ENCODE results near the gene KRTAP10-2.

The KRTAP10-2 gene

DNA sequence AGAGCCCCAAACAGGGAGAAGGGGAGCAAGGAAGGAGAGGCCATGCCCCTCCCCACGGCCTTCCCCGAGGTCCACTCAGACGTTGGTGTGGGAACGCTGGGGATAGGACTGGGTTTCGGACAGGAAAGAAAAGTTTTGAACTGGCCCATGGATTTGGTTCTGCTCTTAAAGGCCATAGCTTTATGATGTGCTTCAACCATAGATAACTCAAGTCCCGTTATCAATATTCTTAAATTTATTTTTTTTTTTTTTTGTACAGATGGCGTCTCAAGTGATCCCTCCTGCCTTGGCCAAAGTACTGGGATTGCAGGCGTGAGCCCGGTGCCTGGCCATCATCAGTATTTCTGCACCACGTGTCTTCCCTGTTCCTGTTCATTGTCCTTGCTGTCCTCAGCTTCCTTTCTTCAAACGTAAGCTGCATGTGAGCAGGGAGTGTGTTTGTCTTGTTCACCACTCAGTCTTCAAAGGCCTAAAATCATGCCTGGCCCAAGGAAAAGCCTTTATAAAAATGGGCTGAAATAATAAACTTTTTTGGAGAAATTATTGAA, 10.5 kb downstream of the KRTAP10-2 start:
- no peak for DNase-seq (ENCODE audit: low read depth in 2 of 3, low spot score in 1 of 3)

DNA sequence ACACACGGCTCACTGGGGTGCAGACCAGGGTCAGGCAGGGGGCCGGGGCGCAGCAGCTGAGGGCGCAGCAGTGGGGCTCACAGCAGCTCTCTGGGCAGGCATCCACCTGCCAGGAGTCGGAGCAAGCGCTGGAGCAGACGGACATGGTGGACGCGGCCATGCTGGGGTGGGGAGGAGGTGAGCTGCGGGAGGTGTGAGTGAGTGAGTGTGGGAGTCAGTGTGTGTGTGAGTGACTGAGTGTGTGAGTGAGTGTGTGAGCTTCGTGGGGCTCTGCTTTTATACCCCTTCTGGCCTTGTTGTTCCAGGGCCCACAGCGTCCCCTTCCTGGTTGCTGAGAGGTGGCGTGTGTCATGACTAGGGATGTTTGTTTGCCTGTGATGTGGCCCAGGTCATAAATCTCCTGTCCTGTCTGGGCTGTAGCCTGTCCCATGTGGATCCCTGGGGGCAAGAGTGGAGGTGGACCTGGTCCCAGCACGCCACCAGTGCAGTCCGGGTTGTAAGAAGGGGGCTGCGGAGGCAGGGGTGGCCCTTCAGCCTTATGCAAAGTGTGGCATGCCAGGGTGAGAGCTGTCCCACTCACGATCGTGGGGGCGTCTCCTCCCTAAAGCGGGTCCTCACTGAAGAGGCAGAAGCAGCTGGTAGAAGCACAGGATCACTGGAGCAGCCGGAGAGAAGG, 11.2 kb downstream of the KRTAP10-2 start, which contains the start of gene KRTAP10-1:
Gene KRTAP10-1, minus strand, starts transcription at position 205 of the 676 bp plus-strand sequence. Its CDS starts 45 bp downstream, at position 160.
- DNase-seq (ENCODE audit: low read depth in 2 of 3, low spot score in 1 of 3), result no peak

DNA sequence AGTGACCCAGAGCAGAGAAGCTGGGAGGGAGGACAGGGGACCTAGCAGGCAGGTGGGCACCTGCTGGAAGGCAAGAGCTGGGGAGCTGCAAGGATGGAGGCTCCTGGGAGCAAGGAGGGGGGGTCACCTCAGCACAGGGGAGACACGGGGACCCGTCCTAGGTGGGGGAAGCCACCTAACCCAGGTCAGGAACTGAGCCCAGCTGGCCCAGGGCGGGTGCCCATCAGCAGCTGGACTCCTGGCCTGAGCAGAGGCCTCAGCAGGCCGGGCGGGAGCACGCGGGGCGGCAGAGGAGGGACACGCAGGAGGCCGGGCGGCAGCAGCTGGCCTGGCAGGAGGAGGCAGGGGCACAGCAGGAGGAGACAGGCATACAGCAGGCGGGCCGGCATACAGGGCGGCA, 12.3 kb downstream of the KRTAP10-2 start:
- DNase-seq (ENCODE audit: low read depth in 2 of 3, low spot score in 1 of 3), result no peak

DNA sequence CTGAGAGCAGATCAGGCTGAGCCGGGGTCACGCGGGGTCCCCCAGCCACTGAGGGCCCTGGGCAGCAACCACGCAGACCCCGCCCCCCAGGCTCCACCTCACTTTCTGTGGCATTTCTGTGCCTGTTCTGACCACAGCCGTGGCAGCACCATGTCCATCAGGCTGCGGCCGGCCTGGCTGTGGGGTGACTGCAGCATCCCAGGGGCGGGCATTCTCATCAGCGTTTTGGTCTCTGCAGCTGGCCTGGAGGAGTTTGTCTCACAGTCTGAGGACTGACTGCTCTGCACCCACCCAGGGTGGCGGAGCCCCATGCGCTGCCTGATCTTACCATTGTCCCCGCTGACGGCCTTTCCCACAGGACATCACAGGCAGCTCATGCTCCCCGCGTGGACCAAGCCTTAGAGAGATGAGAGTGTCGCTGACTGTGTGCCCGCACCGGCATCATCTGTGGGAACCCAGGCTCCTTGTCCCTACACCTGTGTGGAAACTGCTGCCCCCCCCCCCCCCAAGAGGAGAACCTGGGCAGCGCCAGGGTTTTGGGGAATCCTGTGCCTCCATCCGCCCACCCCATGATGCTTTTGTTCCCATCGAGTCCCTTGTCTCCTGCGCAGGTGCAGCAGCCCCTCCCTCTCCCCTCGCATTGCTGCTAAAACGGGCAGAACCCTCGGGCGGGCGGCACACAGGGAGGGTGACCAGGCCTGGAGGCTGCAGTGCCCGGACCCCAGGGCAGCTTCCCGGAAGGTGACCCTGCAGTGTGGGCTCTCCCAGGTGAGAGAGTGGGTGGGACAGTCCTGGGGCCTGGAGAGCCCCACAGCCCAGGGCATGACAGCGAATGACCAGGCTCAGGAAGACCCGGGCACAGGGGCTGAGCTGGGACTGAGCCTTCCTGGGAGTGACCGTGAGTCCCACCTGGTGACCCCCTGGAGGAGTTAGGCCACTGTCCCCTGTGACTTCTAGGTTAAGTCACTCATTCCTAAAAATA, 13.1 kb downstream of the KRTAP10-2 start:
- DNase-seq (ENCODE audit: low read depth in 2 of 3, low spot score in 1 of 3), result no peak

DNA sequence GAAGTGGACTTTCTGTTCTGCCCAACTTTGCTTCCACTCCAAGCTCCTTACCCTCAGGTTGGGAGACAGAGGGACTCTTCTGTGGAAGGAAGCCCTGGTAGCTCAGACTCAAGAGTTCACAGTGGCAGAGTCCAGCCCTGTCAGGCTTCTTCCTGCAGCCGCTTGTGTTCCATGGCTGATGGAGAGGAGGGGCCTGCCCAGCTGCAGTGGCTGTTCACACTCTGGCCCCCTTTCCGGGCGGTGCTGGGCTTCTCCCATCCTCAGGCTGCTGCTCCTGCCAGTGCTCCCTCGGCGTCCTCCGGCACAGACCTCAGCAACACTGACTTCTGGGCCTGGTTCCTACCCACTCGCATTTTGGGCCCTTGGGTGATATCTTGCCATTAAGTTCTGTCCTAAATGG, 15.3 kb downstream of the KRTAP10-2 start:
- DNase-seq (ENCODE audit: low read depth in 2 of 3, low spot score in 1 of 3), result no peak

DNA sequence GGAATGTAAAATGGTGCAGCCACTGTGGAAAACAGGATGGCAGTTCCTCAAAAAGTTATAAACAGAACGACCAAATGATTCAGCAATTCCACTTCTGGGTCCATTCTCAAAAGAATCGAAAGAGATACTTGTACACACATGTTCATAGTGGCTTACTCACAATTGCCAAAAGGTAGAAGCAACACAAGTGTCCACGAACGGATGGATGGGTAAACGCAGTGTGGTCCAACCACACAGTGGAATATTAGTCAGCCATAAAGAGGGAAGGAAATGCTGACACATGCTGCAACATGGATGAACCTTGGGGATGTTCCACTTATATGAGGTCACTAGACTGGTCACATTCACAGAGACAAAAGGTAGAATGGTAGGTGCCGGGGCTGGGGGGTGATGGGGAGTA, 16.6 kb downstream of the KRTAP10-2 start:
- no peak for DNase-seq (ENCODE audit: low read depth in 2 of 3, low spot score in 1 of 3)

DNA sequence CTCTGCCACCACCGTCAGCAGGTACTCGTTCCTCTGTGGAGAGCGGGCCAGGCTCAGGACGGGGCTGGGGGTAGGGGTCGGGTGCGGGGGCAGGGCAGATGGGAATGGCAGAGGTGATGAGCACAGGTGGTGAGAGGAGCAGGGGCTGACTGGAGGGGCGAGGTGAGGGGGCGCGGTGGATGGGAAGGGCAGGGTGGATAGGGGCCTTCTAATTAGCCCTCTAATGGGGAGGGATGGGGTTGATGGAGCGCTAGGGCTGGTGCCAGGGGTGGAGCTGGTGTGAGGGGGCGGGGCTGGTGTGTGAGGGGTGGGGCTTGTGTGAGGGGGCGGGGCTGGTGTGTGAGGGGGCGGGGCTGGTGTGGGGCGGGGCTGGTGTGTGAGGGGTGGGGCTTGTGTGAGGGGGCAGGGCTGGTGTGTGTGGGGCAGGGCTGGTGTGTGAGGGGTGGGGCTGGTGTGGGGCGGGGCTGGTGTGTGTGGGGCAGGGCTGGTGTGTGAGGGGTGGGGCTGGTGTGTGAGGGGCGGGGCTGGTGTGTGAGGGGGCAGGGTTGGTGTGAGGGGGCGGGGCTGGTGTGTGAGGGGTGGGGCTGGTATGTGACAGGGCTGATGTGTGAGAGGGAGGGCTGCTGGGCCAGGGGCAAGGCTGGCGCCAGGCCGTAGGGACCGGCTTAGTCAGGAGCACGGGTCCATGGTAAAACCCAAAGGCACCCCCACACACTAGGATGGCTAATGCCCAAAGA, 17.2 kb downstream of the KRTAP10-2 start:
- DNase-seq (ENCODE audit: low read depth in 2 of 3, low spot score in 1 of 3), result no peak

DNA sequence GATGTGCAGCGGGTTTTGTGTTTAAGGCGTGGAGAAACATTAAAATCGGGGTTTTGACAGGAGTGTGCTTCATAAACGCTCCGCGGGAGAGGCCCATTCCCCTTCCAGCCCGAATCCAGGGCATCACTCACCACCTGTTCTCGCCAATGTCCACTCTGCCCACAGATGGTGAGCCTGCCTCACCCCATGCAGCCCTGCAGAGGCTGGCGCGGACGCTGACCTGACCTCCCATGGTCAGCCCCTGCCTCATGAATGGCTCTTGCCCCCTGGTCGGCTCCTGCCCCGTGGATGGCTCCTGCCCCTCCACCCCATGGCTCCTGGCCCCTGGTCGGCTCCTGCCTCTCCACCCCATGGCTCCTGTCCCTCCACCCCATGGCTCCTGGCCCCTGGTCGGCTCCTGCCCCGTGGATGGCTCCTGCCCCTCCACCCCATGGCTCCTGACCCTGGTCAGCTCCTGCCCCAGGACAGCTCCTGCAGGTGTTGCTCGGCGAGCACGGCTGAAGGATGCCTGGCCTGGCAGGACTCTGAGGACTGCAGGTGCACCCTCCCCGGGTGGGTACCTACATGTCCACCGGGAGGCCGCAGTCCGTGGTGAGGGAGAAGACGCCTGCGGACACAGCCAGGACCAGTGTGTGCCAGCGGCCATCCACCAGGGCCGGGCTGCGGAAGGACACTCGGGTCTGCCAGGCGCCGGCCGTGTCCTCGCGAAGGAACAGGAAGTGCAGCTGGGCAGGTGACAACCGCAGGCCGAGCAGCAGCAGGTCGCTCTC, 18.0 kb downstream of the KRTAP10-2 start:
- DNase-seq (ENCODE audit: low read depth in 2 of 3, low spot score in 1 of 3), result no peak

DNA sequence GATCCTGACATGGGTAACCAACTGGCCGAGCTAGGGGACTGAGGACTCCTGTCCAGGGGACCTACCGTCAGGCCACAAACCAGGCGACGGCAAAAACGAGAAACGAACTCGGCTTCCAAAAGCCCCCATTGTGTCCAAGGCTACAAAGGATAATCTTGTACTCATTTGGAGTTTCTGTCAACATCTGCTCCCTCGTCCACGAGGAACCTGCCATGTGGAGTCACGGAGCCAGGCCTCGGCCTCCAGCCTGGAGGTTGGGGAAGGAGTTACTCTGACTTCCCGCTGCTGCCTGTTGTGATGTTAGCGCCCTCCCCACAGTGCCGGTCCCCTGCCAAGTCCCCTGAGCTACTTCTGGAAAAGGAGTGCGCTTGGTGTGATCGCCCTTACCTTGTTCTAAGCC, 18.6 kb downstream of the KRTAP10-2 start:
- DNase-seq (ENCODE audit: low read depth in 2 of 3, low spot score in 1 of 3), result no peak

DNA sequence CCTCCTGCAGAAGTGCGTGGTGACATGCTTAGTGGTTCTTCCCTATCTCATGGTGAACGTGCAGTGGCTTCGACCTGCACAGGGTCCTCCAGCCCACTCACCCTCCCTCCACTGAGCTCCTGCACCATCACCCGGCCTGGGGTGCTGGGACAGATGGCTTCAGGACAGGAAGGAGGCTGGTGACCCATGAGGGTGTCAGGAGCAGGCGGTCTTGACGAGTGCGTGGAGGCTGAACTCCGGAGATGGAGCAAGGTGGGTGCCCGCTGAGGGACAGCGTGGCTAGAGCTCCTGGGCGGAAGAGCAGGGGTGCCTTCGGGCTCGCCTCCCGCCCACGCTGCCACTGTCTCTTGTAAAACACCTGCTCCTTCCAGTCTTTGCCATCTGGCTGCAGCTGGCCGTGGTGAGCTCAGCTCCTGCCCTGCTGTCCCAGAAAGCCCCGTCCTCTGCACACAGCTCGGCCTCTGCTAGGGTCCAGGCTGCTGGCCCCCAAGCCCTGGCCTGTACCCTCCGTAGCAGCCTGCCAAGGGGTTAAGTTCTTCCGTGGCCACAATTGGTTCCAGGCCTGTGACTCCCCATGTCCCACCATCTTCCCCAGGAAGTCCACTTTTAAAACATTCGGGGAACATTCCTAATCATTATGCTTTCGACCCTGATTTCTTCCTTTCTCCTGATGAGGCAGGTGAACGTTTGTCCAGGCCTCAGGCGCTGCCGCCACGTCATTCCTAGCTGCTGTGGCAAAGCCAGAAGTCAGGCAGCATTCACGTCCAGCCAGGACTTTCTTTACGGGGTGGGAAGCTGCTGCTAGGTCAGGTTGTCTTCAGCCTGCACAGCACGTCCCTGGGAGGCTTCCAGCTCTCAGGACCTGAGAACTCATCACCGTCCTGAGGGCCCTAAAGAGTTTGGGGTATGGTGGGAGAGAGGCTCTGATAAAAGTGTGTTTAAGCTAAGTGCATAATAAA, 19.4 kb downstream of the KRTAP10-2 start:
- DNase-seq (ENCODE audit: low read depth in 2 of 3, low spot score in 1 of 3), result no peak

DNA sequence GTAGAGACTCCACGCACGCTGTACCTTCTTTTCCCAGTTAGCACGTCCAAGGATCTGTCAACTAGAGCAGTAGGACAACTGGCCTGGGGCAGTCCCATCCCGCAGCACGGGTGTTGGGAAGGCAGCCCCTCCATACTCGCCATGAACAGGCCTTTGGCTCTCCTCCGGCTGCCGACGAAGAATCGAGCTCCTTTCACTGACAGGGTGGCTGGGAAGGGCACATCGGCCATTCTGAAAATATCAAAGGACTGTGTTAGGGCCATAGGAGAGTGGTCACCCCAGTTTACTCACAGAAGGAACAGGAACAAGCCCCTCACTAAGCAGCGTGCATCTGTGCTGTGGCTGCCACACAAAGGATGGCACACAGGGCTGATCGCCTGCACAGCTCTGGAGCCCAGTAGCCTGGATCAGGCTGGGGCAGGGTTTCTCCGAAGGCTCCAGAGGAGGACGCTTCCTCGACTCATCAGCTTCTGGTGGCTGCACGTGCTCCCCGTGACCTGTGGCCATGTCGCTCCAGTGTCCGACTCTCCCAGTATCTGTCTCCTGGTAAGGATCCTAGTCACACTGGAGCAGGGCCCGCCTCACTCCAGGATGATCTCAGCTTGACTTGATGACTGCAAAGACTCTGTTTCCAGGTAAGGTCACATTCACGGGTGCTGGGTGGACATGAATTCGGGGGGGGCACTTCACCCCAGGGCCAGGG, 20.3 kb downstream of the KRTAP10-2 start:
- no peak for DNase-seq (ENCODE audit: low read depth in 2 of 3, low spot score in 1 of 3)

DNA sequence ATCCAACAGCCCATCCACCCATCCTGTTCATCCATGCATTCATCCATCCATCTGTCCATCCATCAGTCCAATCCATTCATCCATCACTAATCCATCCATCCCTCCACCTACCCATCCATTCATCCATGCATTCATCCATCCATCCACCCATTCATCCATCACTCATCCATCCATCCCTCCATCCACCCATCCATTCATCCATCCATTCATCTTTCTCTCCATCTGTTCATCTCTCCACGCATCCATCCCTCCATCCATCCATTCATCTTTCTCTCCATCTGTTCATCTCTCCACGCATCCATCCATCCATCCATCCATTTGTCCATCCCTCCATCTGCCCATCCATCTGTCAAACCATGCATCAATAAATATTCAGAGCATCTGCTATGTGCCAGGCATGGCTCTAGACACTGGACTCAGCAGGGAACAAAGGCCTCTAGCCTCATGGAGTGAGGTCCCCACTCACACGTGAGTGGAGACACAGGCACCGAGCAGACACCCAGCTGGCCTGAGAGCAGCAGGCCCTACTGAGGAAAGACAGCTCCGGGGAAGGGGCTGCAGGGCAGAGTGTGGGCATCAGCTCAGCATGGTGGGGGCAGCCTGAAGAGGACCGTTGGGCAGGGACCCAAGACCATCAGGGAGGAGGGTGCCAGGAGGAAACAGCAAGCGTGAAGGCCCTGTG, 20.9 kb downstream of the KRTAP10-2 start:
- DNase-seq (ENCODE audit: low read depth in 2 of 3, low spot score in 1 of 3), result no peak

DNA sequence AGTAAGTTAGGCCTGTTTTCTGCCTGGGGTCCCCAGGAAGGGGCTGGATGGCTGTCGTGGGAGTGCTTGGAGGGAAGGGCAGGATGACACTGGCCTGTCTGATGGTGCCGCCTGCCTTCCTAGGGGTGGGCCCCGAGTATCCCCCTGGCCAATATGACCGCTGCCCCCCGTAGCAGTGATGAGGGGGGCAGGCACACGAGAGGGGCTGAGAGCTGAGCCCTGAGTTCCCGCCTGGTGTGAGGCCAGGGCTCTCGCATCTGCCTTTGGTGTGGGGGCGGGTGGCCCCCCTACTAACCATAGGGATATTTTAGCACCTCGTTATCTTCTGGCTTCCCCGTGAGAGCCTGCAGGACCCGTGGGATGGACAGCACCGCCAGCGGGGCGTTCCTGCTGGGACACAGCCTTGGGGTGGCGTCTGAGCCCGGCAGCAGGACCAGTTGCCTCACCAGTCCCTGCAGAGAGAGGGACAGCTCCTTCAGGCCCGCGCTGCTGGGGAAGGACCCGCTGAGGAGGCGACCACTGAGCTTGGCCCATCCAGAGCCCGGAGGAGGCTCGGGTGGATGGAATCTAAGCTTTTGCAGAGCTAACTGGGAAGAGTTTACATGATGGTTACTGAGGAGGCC, 21.7 kb downstream of the KRTAP10-2 start:
- DNase-seq (ENCODE audit: low read depth in 2 of 3, low spot score in 1 of 3), result no peak

DNA sequence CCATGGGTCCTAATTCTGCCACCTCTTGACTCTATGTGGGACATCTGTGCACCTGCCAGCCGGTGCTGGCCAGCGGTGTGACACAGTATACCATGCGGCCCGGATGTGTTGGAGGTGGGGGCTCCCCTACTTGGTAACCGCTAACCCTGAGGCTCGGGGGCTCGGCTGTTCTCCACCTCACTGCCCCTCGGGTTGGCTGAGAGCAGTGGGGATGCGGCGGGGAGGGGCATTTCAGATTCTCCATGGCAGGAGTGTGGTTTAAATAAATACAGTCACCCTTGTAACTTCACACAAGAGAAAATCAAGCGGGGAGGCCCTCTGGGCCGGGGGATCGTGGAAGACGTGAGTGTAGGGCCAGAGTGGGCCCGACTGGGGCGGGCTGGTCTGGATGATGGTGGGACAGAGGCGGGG, 22.3 kb downstream of the KRTAP10-2 start:
- DNase-seq (ENCODE audit: low read depth in 2 of 3, low spot score in 1 of 3), result no peak

DNA sequence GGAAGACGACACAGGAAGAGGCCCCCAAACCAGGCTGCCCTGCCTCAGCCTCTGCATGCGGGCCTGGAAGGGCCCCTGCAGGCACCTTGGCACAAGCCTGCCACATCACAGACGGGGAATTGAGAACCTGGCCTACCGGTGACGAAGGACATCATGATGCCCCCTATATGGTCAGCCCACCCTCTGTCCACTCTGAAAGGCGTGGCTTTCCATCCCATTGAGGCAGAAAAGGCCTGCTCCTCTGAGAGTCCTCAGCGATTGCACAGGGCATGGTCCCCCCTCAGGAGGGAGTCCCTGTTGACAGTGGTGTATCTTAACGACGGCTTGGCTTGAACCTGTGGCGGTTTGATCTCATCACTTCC, 22.7 kb downstream of the KRTAP10-2 start:
- no peak for DNase-seq (ENCODE audit: low read depth in 2 of 3, low spot score in 1 of 3)

DNA sequence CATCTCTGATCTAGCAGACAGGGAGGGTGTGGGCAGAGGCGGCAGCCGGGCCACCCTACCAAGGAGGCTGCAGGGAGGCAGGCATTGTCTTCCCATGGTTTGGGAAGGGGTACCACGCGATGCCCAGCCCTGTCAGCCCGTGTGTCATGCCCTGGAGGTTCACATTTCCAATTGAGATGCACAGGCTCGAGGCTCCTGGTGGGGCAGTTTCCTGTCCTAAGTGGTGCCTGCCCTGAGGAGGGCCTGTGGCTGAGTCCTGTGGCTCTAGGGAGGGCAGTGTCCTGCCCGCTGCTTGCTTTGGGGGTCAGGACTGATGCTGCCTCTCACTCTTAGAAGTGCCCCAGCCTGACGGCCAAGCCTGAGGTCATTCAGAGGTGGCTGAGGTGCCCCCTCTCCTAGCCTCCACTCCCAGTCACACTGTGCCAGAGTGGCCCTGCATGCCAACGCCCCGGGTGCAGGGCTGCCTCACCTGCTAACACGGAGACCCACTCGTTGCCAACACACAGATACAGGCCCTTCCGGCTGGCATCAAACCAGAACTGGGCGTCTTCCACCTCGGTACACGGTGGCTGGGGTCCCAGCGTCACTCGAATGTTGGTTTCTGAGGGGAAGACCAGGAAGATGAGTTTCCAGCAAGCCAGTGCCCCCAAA, 23.2 kb downstream of the KRTAP10-2 start:
- no peak for DNase-seq (ENCODE audit: low read depth in 2 of 3, low spot score in 1 of 3)

All from stimulated activated CD4-positive, alpha-beta T cell treated with anti-CD3 and anti-CD28 coated beads, Interleukin-12 subunit alpha, Interleukin-12 subunit beta, amount 100 ng/mL, for 48 hours (primary cell).